GM12878 (cell line): Measurements from ENCODE around the gene CSMD2. TPM values are rescaled to one million over a fixed set of nuclear protein-coding genes. Genes with fewer than 3 reads are reported as not detected.

Experiments
- ATAC-seq: fragments of 200-7000 bp; cut with Tn5 transposase; 3 replicates; pipeline ENCODE4 v1.9.1; 2020; ENCODE audit warnings: mild to moderate bottlenecking, moderate library complexity
- BruUV-seq: library from RNA; stranded (reverse); fragments of 400-500 nt; replicated peaks from 2 replicates; lab custom pipeline; 2021; lab: Mats Ljungman, UMichigan
- CTCF ChIA-PET: fragments of 300-600 bp; sonication (Branson Sonifier 250); formaldehyde crosslinking; extraction: SDS; loops from one replicate; lab custom pipeline; 2021; ENCODE audit warnings: inconsistent platforms; lab: Yijun Ruan, JAX
- POLR2A ChIA-PET: fragments of 350-600 bp; formaldehyde crosslinking; extraction: SDS; loops from one replicate; lab custom pipeline; 2021; ENCODE audit warnings: inconsistent platforms; lab: Charles Lee
- RAD21 ChIA-PET: fragments of 300-600 bp; sonication (Branson Sonifier 250); formaldehyde crosslinking; loops from one replicate; lab custom pipeline; 2023; ENCODE audit warnings: antibody characterized with exemption; ENCODE audit not compliant: unreplicated experiment; lab: Charles Lee
- SMC1A ChIA-PET: fragments of 300-600 bp; sonication (Branson Sonifier 250); formaldehyde crosslinking; loops from one replicate; lab custom pipeline; 2023; ENCODE audit not compliant: unreplicated experiment, uncharacterized antibody; lab: Charles Lee
- DNase-seq: peaks from one replicate; pipeline ENCODE4 v3.0.0-alpha.2; 2011; ENCODE audit warnings: low read depth, low spot score
- FAIRE-seq: peaks from 3 replicates; lab custom pipeline; 2011; peaks lifted over from hg19 to GRCh38; lab: Jason Lieb, UNC
- H2AFZ ChIP-seq: 2 replicates; pipeline ENCODE4 v1.6.0; 2011; ENCODE audit warnings: low read depth, low read length, control low read depth; ENCODE audit not compliant: control insufficient read depth
- H3K27ac ChIP-seq: 2 replicates; pipeline ENCODE4 v1.5.1; 2011; ENCODE audit warnings: control low read depth; ENCODE audit not compliant: control insufficient read depth, insufficient read depth
- H3K27me3 ChIP-seq, 2 experiments: replicated peaks in 1 of 2; 2 replicates each; pipeline versions ENCODE4 v1.6.0 to v1.6.1; 2011; ENCODE audit warnings: low read length in 1 of 2; ENCODE audit not compliant: control insufficient read depth in 2 of 2, insufficient read depth in 2 of 2
- H3K36me3 ChIP-seq, 2 experiments: 2 replicates each; pipeline ENCODE4 v1.5.1; 2011; ENCODE audit warnings: low read length in 1 of 2; ENCODE audit not compliant: control insufficient read depth in 2 of 2, insufficient read depth in 2 of 2
- H3K4me1 ChIP-seq: 2 replicates; pipeline ENCODE4 v1.6.1; 2011; ENCODE audit warnings: mild to moderate bottlenecking, low read length, moderate library complexity, mixed read lengths; ENCODE audit not compliant: control insufficient read depth, insufficient read depth
- H3K4me2 ChIP-seq: 2 replicates; pipeline ENCODE4 v1.6.0; 2011; ENCODE audit warnings: control low read depth; ENCODE audit not compliant: control insufficient read depth, insufficient read depth
- H3K4me3 ChIP-seq: fragments of 200-600 bp; sonication (generic); 2 replicates; pipeline ENCODE4 v1.5.1; 2016
- H3K79me2 ChIP-seq: 2 replicates; pipeline ENCODE4 v1.6.0; 2011; ENCODE audit warnings: low read length; ENCODE audit not compliant: control insufficient read depth, insufficient read depth
- H3K9ac ChIP-seq: 2 replicates; pipeline ENCODE4 v1.8.0; 2011; ENCODE audit warnings: low read length, control low read depth, mixed read lengths; ENCODE audit not compliant: control insufficient read depth, insufficient read depth
- H3K9me3 ChIP-seq: replicated peaks from 3 replicates; pipeline ENCODE4 v1.5.1; 2011; ENCODE audit warnings: mild to moderate bottlenecking, low read length; ENCODE audit not compliant: control insufficient read depth, insufficient read depth
- H4K20me1 ChIP-seq: 2 replicates; pipeline ENCODE4 v1.6.0; 2011; ENCODE audit not compliant: control insufficient read depth, insufficient read depth
- ATF7 ChIP-seq: fragments of 450-650 bp; IDR thresholded peaks from 2 replicates; pipeline ENCODE4 v1.6.1; 2016; ENCODE audit warnings: low read depth, mild to moderate bottlenecking
- CBFB ChIP-seq: IDR thresholded peaks from 2 replicates; pipeline ENCODE4 v1.6.1; 2016; ENCODE audit warnings: antibody characterized with exemption, low read depth
- FOS ChIP-seq: IDR thresholded peaks from 3 replicates; pipeline ENCODE4 v1.6.1; 2011; ENCODE audit warnings: borderline replicate concordance; ENCODE audit not compliant: insufficient read length; ENCODE audit errors: extremely low read depth
- GABPA ChIP-seq: IDR thresholded peaks from 2 replicates; pipeline ENCODE4 v1.6.1; 2014; ENCODE audit warnings: antibody characterized with exemption, low read depth, mild to moderate bottlenecking, inconsistent platforms
- HDGF ChIP-seq: fragments of 450-650 bp; IDR thresholded peaks from 2 replicates; pipeline ENCODE4 v1.6.1; 2016; ENCODE audit warnings: antibody characterized with exemption
- JUND ChIP-seq: IDR thresholded peaks from 2 replicates; pipeline ENCODE4 v1.6.1; 2012; ENCODE audit warnings: low read depth, mild to moderate bottlenecking, low read length, improper control_type of control experiment, moderate library complexity
- NFYA ChIP-seq: IDR thresholded peaks from 2 replicates; pipeline ENCODE4 v1.6.1; 2011; ENCODE audit warnings: low read depth, mild to moderate bottlenecking, low read length, improper control_type of control experiment, borderline replicate concordance
- NR2F1 ChIP-seq: fragments of 450-650 bp; conservative IDR thresholded peaks from 2 replicates; pipeline ENCODE4 v1.6.1; 2017; ENCODE audit warnings: mild to moderate bottlenecking
- POU2F2 ChIP-seq: IDR thresholded peaks from 3 replicates; pipeline ENCODE4 v1.6.1; 2011; ENCODE audit warnings: low read depth, mild to moderate bottlenecking, low read length, borderline replicate concordance
- RAD51 ChIP-seq: fragments of 450-650 bp; IDR thresholded peaks from 2 replicates; pipeline ENCODE4 v1.6.1; 2016; ENCODE audit warnings: moderate library complexity, mild to moderate bottlenecking, inconsistent platforms
- SMARCA5 ChIP-seq: fragments of 450-650 bp; IDR thresholded peaks from 2 replicates; pipeline ENCODE4 v1.6.1; 2017; ENCODE audit warnings: mild to moderate bottlenecking
- WGBS: methylation state at CpG from one replicate; pipeline ENCODE4 v1.1.6; 2016; ENCODE audit warnings: low lambda C conversion rate; ENCODE audit not compliant: insufficient replicate concordance, insufficient coverage; ENCODE audit errors: missing lambda C conversion rate; 5-methylcytosine and 5-hydroxymethylcytosine counted together
- in situ Hi-C: fragments of 300-500 bp; cut with MboI; formaldehyde crosslinking; loops from 9 replicates; pipeline ENCODE4 v1.14.3; 2018; ENCODE audit warnings: mixed read lengths
- intact Hi-C: fragments of 100-400 bp; cut with micrococcal nuclease; formaldehyde crosslinking; loops from one replicate; pipeline ENCODE4 v1.14.2; 2022; ENCODE audit not compliant: unreplicated experiment
- polyA plus RNA-seq, 11 experiments: library from polyadenylated mRNA; depleted of rRNA in 4 of 11; unstranded in 6 of 11; stranded (reverse) in 5 of 11; fragments of >200 nt; fragmentation: Nextera tagmentation in 4 of 11; fragmentation: Illumina TruSeq in 1 of 11; extraction: Ambion mirVana in 4 of 11; extraction: Trizol in 1 of 11; gene quantifications; 1 replicate in 1 of 11; 2 replicates in 10 of 11; pipeline versions ENCODE4 v1.2.1 to v1.2.3, GENCODE V29; 2011 to 2016; ENCODE audit warnings: inconsistent platforms in 2 of 11, missing spikeins in 2 of 11, low read depth in 1 of 11
- total RNA-seq, 4 experiments: library from RNA; depleted of rRNA in 3 of 4; stranded (reverse); fragments of >200 nt in 3 of 4; fragmentation: Illumina TruSeq in 1 of 4; extraction: Trizol in 1 of 4; gene quantifications; 2 replicates each; pipeline versions ENCODE4 v1.2.1 to v1.2.3, GENCODE V29; 2013 to 2021
- TF ChIP-seq, protein P1 (sequence below): IDR thresholded peaks from 2 replicates; pipeline ENCODE4 v1.6.1; 2012; ENCODE audit warnings: low read length, inconsistent platforms
- TF ChIP-seq, protein P2 (sequence below): fragments of 450-650 bp; IDR thresholded peaks from 2 replicates; pipeline ENCODE4 v1.6.1; 2018; ENCODE audit warnings: mild to moderate bottlenecking, low read depth, moderate library complexity; ENCODE audit not compliant: partially characterized antibody
- TF ChIP-seq, protein P3 (sequence below): fragments of 450-650 bp; IDR thresholded peaks from 2 replicates; pipeline ENCODE4 v1.6.1; 2017; ENCODE audit warnings: mild to moderate bottlenecking, moderate library complexity

CSMD2 gene
- total and polyA plus RNA-seq, 10 of the 15 experiments (the other 5 are each of a cell fraction or from before 2014, with no cell fraction given), result under 0.01 TPM; not detected in 9

DNA sequence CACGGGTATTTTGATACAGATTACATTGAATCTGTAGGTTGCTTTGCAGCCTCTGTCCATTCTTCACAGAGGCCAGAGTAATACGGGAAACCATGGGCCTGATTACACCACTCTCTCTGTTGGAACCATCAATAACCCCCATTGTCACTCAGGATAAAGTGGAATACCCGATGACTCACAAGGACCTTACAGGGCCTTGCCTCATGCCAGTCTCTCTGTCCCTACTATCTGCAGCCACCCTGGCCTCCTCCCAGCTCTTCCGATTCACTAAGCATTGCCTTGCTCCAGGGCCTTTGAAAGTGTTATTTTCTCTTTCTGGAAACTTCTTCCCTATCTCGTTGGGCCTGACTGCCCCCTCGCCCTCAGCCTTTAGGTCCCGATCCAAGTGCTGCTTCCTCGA is 239.4 kb downstream of the CSMD2 start (continued):
- TF ChIP-seq, protein P1, sequence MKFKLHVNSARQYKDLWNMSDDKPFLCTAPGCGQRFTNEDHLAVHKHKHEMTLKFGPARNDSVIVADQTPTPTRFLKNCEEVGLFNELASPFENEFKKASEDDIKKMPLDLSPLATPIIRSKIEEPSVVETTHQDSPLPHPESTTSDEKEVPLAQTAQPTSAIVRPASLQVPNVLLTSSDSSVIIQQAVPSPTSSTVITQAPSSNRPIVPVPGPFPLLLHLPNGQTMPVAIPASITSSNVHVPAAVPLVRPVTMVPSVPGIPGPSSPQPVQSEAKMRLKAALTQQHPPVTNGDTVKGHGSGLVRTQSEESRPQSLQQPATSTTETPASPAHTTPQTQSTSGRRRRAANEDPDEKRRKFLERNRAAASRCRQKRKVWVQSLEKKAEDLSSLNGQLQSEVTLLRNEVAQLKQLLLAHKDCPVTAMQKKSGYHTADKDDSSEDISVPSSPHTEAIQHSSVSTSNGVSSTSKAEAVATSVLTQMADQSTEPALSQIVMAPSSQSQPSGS, result no peak

DNA sequence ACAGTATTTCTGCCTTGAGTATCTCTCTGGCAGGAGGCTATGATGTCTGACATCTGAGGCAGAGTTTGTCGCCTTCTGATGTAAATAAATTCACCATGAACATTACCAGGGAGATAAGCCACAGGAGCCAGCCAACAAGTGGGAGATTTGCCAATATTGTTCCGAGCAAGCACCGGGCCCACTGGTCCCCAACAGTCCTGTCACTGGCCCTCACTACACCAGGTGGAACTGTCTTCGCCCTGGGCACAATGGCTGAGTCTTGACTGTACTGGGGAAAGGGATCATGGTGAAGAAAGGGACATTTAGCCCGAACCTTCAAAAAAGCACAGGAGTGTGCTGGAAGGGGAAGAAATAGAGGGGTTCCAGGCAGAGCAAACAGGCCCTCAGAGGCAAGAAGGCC is 243.7 kb downstream of the CSMD2 start:
- H3K4me2 ChIP-seq, result no peak overlapping the region
- no peaks in the 10 kb centered on the region for H4K20me1 ChIP-seq
- H3K9me3 ChIP-seq, result no peaks in the 10 kb centered on the region
- H3K9ac ChIP-seq, result no peak overlapping the region
- no peak for TF ChIP-seq POU2F2
- no peak for TF ChIP-seq RAD51
- no peak for TF ChIP-seq HDGF
- no peak for TF ChIP-seq SMARCA5
- no peak for TF ChIP-seq NR2F1
- TF ChIP-seq GABPA, result no peak
- no peak for TF ChIP-seq JUND
- TF ChIP-seq ATF7, result no peak
- TF ChIP-seq, protein P2, sequence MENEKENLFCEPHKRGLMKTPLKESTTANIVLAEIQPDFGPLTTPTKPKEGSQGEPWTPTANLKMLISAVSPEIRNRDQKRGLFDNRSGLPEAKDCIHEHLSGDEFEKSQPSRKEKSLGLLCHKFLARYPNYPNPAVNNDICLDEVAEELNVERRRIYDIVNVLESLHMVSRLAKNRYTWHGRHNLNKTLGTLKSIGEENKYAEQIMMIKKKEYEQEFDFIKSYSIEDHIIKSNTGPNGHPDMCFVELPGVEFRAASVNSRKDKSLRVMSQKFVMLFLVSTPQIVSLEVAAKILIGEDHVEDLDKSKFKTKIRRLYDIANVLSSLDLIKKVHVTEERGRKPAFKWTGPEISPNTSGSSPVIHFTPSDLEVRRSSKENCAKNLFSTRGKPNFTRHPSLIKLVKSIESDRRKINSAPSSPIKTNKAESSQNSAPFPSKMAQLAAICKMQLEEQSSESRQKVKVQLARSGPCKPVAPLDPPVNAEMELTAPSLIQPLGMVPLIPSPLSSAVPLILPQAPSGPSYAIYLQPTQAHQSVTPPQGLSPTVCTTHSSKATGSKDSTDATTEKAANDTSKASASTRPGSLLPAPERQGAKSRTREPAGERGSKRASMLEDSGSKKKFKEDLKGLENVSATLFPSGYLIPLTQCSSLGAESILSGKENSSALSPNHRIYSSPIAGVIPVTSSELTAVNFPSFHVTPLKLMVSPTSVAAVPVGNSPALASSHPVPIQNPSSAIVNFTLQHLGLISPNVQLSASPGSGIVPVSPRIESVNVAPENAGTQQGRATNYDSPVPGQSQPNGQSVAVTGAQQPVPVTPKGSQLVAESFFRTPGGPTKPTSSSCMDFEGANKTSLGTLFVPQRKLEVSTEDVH, result no peak
- TF ChIP-seq FOS, result no peak
- TF ChIP-seq, protein P3, sequence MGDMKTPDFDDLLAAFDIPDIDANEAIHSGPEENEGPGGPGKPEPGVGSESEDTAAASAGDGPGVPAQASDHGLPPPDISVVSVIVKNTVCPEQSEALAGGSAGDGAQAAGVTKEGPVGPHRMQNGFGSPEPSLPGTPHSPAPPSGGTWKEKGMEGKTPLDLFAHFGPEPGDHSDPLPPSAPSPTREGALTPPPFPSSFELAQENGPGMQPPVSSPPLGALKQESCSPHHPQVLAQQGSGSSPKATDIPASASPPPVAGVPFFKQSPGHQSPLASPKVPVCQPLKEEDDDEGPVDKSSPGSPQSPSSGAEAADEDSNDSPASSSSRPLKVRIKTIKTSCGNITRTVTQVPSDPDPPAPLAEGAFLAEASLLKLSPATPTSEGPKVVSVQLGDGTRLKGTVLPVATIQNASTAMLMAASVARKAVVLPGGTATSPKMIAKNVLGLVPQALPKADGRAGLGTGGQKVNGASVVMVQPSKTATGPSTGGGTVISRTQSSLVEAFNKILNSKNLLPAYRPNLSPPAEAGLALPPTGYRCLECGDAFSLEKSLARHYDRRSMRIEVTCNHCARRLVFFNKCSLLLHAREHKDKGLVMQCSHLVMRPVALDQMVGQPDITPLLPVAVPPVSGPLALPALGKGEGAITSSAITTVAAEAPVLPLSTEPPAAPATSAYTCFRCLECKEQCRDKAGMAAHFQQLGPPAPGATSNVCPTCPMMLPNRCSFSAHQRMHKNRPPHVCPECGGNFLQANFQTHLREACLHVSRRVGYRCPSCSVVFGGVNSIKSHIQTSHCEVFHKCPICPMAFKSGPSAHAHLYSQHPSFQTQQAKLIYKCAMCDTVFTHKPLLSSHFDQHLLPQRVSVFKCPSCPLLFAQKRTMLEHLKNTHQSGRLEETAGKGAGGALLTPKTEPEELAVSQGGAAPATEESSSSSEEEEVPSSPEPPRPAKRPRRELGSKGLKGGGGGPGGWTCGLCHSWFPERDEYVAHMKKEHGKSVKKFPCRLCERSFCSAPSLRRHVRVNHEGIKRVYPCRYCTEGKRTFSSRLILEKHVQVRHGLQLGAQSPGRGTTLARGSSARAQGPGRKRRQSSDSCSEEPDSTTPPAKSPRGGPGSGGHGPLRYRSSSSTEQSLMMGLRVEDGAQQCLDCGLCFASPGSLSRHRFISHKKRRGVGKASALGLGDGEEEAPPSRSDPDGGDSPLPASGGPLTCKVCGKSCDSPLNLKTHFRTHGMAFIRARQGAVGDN, result no peak
- no peak for TF ChIP-seq NFYA
- no peak for TF ChIP-seq CBFB
- no peaks in the 10 kb centered on the region for H3K79me2 ChIP-seq
- H3K27ac ChIP-seq, result no peak overlapping the region
- intact Hi-C loops, result no loop called here
- ChIA-PET CTCF (no interaction called here), RAD21 (no interaction called here), POLR2A (no interaction called here), SMC1A (no interaction called here)
- BruUV-seq, result no TSS peak
- no peak for FAIRE-seq
- no peak for ATAC-seq
- H3K4me1 ChIP-seq, result no peaks in the 10 kb centered on the region
- no peak overlapping the region for H2AFZ ChIP-seq
- no peak for DNase-seq
- WGBS, result 24% methylated on average over 5 of the region's 5 CpGs
- H3K4me3 ChIP-seq, result no peak overlapping the region
- no peaks in the 10 kb centered on the region; a peak in 1 of 4 replicates for H3K27me3 ChIP-seq
- no peaks in the 10 kb centered on the region for H3K36me3 ChIP-seq
- in situ Hi-C loops, result no loop called here
